Mesenchymal stem cell (in vitro differentiated cells and primary cell): ENCODE data around the gene EXOC3.
"Not testable (repeated sequence)": the region's sequence is repeated elsewhere in the genome, so short reads cannot be mapped to it uniquely, and the experiment has no call there.

Experiments used
- DNase-seq: peaks from one replicate; pipeline ENCODE4 v3.0.0-alpha.2; 2013
- H2AFZ ChIP-seq: one replicate; pipeline ENCODE4 v1.6.1; 2013; ENCODE audit warnings: low read depth, mild to moderate bottlenecking, control low read depth, inconsistent platforms, low read length, moderate library complexity
- H2AK5ac ChIP-seq: 2 replicates; pipeline ENCODE4 v1.6.1; 2013; ENCODE audit warnings: low read length, moderate library complexity, mild to moderate bottlenecking, inconsistent platforms; ENCODE audit not compliant: severe bottlenecking
- H2BK120ac ChIP-seq: one replicate; pipeline ENCODE4 v1.6.1; 2013; ENCODE audit warnings: low read depth, mild to moderate bottlenecking, inconsistent platforms, low read length, moderate library complexity
- H2BK12ac ChIP-seq, 2 experiments: one replicate each; pipeline ENCODE4 v1.6.1; 2013; ENCODE audit warnings: inconsistent platforms in 2 of 2, low read length in 2 of 2, mild to moderate bottlenecking in 2 of 2, moderate library complexity in 2 of 2, control low read depth in 1 of 2
- H2BK15ac ChIP-seq: one replicate; pipeline ENCODE4 v1.6.1; 2013; ENCODE audit warnings: mild to moderate bottlenecking, low read depth, inconsistent platforms; ENCODE audit not compliant: poor library complexity, severe bottlenecking
- H2BK5ac ChIP-seq: 2 replicates; pipeline ENCODE4 v1.6.1; 2013; ENCODE audit warnings: low read depth, mild to moderate bottlenecking, low read length, control low read depth, inconsistent platforms; ENCODE audit not compliant: poor library complexity, severe bottlenecking
- H3K14ac ChIP-seq, 2 experiments: one replicate each; pipeline ENCODE4 v1.6.1; 2013; ENCODE audit warnings: inconsistent platforms in 2 of 2, low read length in 2 of 2, control low read depth in 1 of 2, mild to moderate bottlenecking in 1 of 2, moderate library complexity in 1 of 2
- H3K18ac ChIP-seq, 2 experiments: one replicate each; pipeline ENCODE4 v1.6.1; 2013; ENCODE audit warnings: inconsistent platforms in 2 of 2, low read length in 2 of 2, control low read depth in 1 of 2, low read depth in 1 of 2, mild to moderate bottlenecking in 1 of 2
- H3K23ac ChIP-seq, 2 experiments: one replicate each; pipeline ENCODE4 v1.6.1; 2013; ENCODE audit warnings: inconsistent platforms in 2 of 2, low read length in 2 of 2, mild to moderate bottlenecking in 2 of 2, moderate library complexity in 2 of 2, control low read depth in 1 of 2
- H3K27ac ChIP-seq: 2 replicates; pipeline ENCODE4 v1.5.1; 2013; ENCODE audit warnings: mild to moderate bottlenecking, moderate library complexity, low read length, control low read depth, inconsistent platforms; ENCODE audit not compliant: poor library complexity, severe bottlenecking
- H3K27me3 ChIP-seq, 2 experiments: 2 replicates each; pipeline versions ENCODE4 v1.6.1 to v1.7.0; 2013; ENCODE audit warnings: low read length in 2 of 2, mild to moderate bottlenecking in 2 of 2, moderate library complexity in 2 of 2, control low read depth in 1 of 2, inconsistent platforms in 1 of 2; ENCODE audit not compliant: control insufficient read depth in 1 of 2, insufficient read depth in 1 of 2
- H3K36me3 ChIP-seq, 2 experiments: 2 replicates each; pipeline versions ENCODE4 v1.6.1 to v1.7.0; 2013; ENCODE audit warnings: low read length in 2 of 2, control low read depth in 1 of 2, inconsistent platforms in 1 of 2, low read depth in 1 of 2, mild to moderate bottlenecking in 1 of 2; ENCODE audit not compliant: insufficient read depth in 2 of 2, control insufficient read depth in 1 of 2
- H3K4ac ChIP-seq, 2 experiments: one replicate each; pipeline ENCODE4 v1.6.1; 2013; ENCODE audit warnings: inconsistent platforms in 2 of 2, low read length in 2 of 2, mild to moderate bottlenecking in 2 of 2, moderate library complexity in 2 of 2, control low read depth in 1 of 2, low read depth in 1 of 2
- H3K4me1 ChIP-seq: 2 replicates; pipeline ENCODE4 v1.6.1; 2013; ENCODE audit warnings: low read depth, low read length, control low read depth; ENCODE audit not compliant: control insufficient read depth, insufficient read depth
- H3K4me2 ChIP-seq: 2 replicates; pipeline ENCODE4 v1.6.1; 2013; ENCODE audit warnings: low read length, mild to moderate bottlenecking, inconsistent platforms; ENCODE audit not compliant: poor library complexity, severe bottlenecking
- H3K4me3 ChIP-seq, 2 experiments: 2 replicates each; pipeline versions ENCODE4 v1.5.1 to v1.7.0; 2013; ENCODE audit warnings: low read length in 2 of 2, mild to moderate bottlenecking in 2 of 2, control low read depth in 1 of 2, low read depth in 1 of 2; ENCODE audit not compliant: insufficient read depth in 1 of 2
- H3K79me1 ChIP-seq: replicated peaks from 2 replicates; pipeline ENCODE4 v1.6.1; 2013; ENCODE audit warnings: mild to moderate bottlenecking, control low read depth, low read length, inconsistent platforms; ENCODE audit not compliant: poor library complexity, severe bottlenecking
- H3K9ac ChIP-seq: 2 replicates; pipeline ENCODE4 v1.7.0; 2013; ENCODE audit warnings: mild to moderate bottlenecking, low read length, moderate library complexity
- H3K9me3 ChIP-seq: 2 replicates; pipeline ENCODE4 v1.7.0; 2013; ENCODE audit warnings: mild to moderate bottlenecking, low read length; ENCODE audit not compliant: control insufficient read depth
- H4K8ac ChIP-seq: one replicate; pipeline ENCODE4 v1.6.1; 2013; ENCODE audit warnings: inconsistent platforms, mild to moderate bottlenecking, low read length, moderate library complexity
- H4K91ac ChIP-seq: one replicate; pipeline ENCODE4 v1.6.1; 2013; ENCODE audit warnings: mild to moderate bottlenecking, low read length, inconsistent platforms
- WGBS: methylation state at CpG from one replicate; pipeline ENCODE4 v1.1.7; 2013; ENCODE audit warnings: mixed read lengths; 5-methylcytosine and 5-hydroxymethylcytosine counted together

Gene EXOC3

GRCh38 chr5:401146-402034 lies 41.6 kb upstream of the EXOC3 start:
- H2BK15ac ChIP-seq, result peak overlapping the region; percentile 94
- H4K8ac ChIP-seq, result peak overlapping the region; percentile 73
- peaks cover 0 to 9% of the 10 kb centered on the region in 2 experiments for H3K36me3 ChIP-seq
- no peaks in the 10 kb centered on the region for H3K9me3 ChIP-seq
- H3K4me1 ChIP-seq, result peaks cover 23% of the 10 kb centered on the region
- H3K23ac ChIP-seq, result peak overlapping the region in 1 of 2 experiments; percentile 63
- no peak overlapping the region for H2AFZ ChIP-seq
- H3K4me2 ChIP-seq, result no peak overlapping the region
- H3K9ac ChIP-seq, result peak overlapping the region; percentile 97
- H2BK12ac ChIP-seq, result peak overlapping the region; percentile 88 to 96
- peak overlapping the region; percentile 87 for H2BK120ac ChIP-seq
- WGBS, result 96% methylated on average over 21 of the region's 24 CpGs
- peak overlapping the region; percentile 26 for H2AK5ac ChIP-seq
- peak overlapping the region; percentile 92 for H4K91ac ChIP-seq
- peak overlapping the region; percentile 96 to 97 for H3K4ac ChIP-seq
- no peak overlapping the region for H2BK5ac ChIP-seq
- H3K27ac ChIP-seq, result no peak overlapping the region
- DNase-seq, result no peak
- no peaks in the 10 kb centered on the region for H3K27me3 ChIP-seq
- peak overlapping the region; percentile 65 to 81 for H3K18ac ChIP-seq
- H3K4me3 ChIP-seq, result no peak overlapping the region
- H3K14ac ChIP-seq, result peak overlapping the region in 1 of 2 experiments; percentile 83
- no peaks in the 10 kb centered on the region for H3K79me1 ChIP-seq

GRCh38 chr5:402219-402614 lies 40.8 kb upstream of the EXOC3 start:
- H3K4ac ChIP-seq, H3K27me3 ChIP-seq, H3K4me2 ChIP-seq, H3K79me1 ChIP-seq, H3K9ac ChIP-seq, H3K27ac ChIP-seq, H4K8ac ChIP-seq, H4K91ac ChIP-seq, H2BK5ac ChIP-seq, H3K4me3 ChIP-seq, DNase-seq, H3K23ac ChIP-seq, H3K14ac ChIP-seq, H3K9me3 ChIP-seq, H2BK120ac ChIP-seq, H2BK15ac ChIP-seq, H2AFZ ChIP-seq, H3K36me3 ChIP-seq, H2AK5ac ChIP-seq: not testable (repeated sequence)
- WGBS, result 96% methylated on average over 17 of the region's 17 CpGs
- peak overlapping the region in 1 of 2 experiments; percentile 28 for H3K18ac ChIP-seq
- peak overlapping the region in 1 of 2 experiments; percentile 49 for H2BK12ac ChIP-seq
- H3K4me1 ChIP-seq, result peaks cover 23% of the 10 kb centered on the region

GRCh38 chr5:402615-403359 lies 40.2 kb upstream of the EXOC3 start:
- Histone ChIP-seq H3K9ac (no peak overlapping the region), H3K4me3 (no peak overlapping the region), H3K4me2 (no peak overlapping the region), H3K79me1 (no peaks in the 10 kb centered on the region), H2BK120ac (no peak overlapping the region), H2BK5ac (no peak overlapping the region), H2AFZ (no peak overlapping the region), H4K91ac (no peak overlapping the region), H2BK15ac (no peak overlapping the region), H3K36me3 (peaks cover 0 to 9% of the 10 kb centered on the region in 2 experiments), H3K9me3 (no peaks in the 10 kb centered on the region), H3K4ac (no peak overlapping the region), H3K14ac (no peak overlapping the region), H2AK5ac (no peak overlapping the region), H4K8ac (no peak overlapping the region), H3K18ac (peak overlapping the region in 1 of 2 experiments; percentile 59), H2BK12ac (peak overlapping the region in 1 of 2 experiments; percentile 75), H3K23ac (no peak overlapping the region), H3K4me1 (peaks cover 23% of the 10 kb centered on the region), H3K27ac (no peak overlapping the region), H3K27me3 (no peaks in the 10 kb centered on the region)
- DNase-seq, result no peak
- 96% methylated on average over 20 of the region's 20 CpGs for WGBS

GRCh38 chr5:403995-404394 lies 39.0 kb upstream of the EXOC3 start:
- Histone ChIP-seq H4K8ac (no peak overlapping the region), H2AK5ac (no peak overlapping the region), H3K14ac (no peak overlapping the region), H2AFZ (no peak overlapping the region), H3K27me3 (no peaks in the 10 kb centered on the region), H2BK120ac (no peak overlapping the region), H3K4me1 (peaks cover 16% of the 10 kb centered on the region), H3K27ac (no peak overlapping the region), H3K79me1 (no peaks in the 10 kb centered on the region), H3K18ac (no peak overlapping the region), H3K4me2 (no peak overlapping the region), H2BK12ac (peak overlapping the region in 1 of 2 experiments; percentile 4), H2BK15ac (no peak overlapping the region), H3K4me3 (no peak overlapping the region), H2BK5ac (no peak overlapping the region), H3K4ac (peak overlapping the region in 1 of 2 experiments; percentile 15), H3K9me3 (no peaks in the 10 kb centered on the region), H4K91ac (no peak overlapping the region), H3K23ac (no peak overlapping the region), H3K36me3 (peaks cover 0 to 9% of the 10 kb centered on the region in 2 experiments), H3K9ac (no peak overlapping the region)
- no peak for DNase-seq
- 98% methylated on average over 11 of the region's 11 CpGs for WGBS
